Occipital lobe (tissue), 2 donors: ENCODE measurements around the gene SLIT1. TPM values are rescaled to one million over a fixed set of nuclear protein-coding genes. Genes with fewer than 3 reads are reported as not detected.
"Not testable (repeated sequence)": the region's sequence is repeated elsewhere in the genome, so short reads cannot be mapped to it uniquely, and the experiment has no call there.

Source experiments
- DNase-seq: peaks from one replicate; lab custom pipeline; 2025; lab: John Stamatoyannopoulos, UW
- total RNA-seq: library from RNA; depleted of rRNA; stranded (reverse); fragments of >200 nt; gene quantifications from one replicate; pipeline ENCODE4 v1.2.3, GENCODE V29; 2014

Gene SLIT1
- total RNA-seq, 1 donor from 2014 or later = 42.7 TPM

GRCh38 chr10:97046456-97047082, 139.2 kb downstream of the SLIT1 start:
- no peak for DNase-seq

DNA sequence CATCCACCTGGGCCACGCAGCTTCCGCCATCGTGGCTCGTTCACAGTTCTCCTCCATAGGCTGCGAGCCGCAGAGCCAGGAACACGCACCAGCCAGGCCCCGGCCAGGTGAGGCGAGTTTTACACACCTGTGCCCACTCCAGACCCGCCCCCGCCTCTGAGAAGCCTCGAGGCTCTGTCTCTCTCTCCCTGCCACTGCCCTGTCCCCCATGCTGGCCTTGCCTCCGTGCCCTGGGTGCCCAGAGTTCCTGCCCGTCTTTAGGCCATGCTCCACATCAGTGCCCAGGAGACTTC, 142.2 kb downstream of the SLIT1 start:
- no peak for DNase-seq

- no peak for DNase-seq
Observed at GRCh38 chr10:97042716-97043562, 142.8 kb downstream of the SLIT1 start.

DNA sequence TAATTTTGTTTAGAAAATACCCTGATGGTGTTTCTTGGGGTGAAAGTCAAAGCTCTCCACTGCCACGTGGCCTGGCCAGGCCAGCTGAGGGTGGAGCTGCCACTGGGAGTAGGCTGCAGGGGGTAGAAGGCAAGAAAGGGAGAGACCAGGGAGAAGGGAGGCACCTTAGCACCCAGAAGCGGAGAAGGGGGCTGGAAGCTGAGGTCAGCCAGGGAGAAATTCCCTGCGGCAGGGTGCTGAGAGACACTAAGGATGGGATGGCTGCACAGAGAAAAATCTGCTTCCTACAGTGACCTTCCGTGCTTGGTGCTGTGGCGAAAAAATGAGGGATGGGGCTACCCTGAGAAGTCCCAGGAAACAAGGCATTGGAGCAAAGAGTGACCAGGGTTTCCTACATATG, 143.7 kb downstream of the SLIT1 start:
- DNase-seq = no peak

DNA sequence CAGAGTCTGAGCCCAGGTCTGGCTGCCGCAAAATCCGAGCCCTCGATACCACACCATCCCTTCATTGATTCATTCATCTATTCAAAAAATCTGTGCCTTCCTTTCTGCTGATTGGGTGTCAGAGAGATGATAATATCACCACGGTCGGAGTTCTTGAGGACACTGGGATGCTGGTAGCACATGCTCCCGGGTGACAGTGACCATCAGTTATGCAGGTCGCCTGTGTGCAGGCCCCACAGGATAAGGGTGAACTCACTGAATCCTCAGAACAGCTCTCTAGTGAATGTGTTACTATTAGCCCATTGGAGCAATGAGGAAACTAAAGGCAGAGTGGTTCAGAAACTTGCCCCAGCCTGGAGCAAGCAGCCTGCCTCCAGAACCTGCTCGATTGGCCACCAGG, 145.1 kb downstream of the SLIT1 start:
- DNase-seq = no peak

- no peak for DNase-seq
Observed at GRCh38 chr10:97040248-97040584, 145.5 kb downstream of the SLIT1 start.

DNA sequence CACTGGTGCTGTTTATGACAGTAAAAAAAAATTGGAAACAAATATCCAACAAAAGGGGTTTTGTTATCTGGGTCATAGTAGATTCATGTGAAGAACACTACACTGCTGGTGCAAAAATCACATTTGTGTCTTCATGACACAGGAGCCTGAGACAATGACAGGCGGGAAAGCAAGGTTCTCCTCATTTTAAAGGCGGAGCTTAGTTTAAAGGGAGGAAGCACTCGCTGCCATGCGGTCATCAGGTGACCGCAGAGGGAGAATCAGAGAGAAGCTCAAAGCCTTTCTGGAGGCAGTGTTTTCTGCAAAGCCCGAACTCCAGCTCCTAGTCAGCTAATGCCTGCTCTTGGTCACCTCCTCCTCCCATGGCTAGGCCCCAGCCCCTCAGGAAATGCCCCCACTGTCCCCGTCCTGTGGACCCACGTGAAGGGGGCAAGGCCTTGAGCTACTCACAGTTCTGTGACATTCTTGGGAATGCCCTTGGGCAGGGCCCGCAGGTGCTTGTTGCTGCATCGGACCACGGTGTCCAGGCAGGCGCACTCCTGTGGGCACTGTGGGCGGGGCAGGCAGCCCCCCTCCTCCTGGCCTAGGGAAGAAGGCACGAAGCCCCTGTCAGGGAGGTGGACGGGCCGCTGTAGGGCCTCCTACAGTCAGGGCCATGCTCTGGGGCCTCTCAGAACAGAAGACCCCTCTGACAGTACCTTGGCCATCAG, 146.1 kb downstream of the SLIT1 start:
- DNase-seq = no peak

DNA sequence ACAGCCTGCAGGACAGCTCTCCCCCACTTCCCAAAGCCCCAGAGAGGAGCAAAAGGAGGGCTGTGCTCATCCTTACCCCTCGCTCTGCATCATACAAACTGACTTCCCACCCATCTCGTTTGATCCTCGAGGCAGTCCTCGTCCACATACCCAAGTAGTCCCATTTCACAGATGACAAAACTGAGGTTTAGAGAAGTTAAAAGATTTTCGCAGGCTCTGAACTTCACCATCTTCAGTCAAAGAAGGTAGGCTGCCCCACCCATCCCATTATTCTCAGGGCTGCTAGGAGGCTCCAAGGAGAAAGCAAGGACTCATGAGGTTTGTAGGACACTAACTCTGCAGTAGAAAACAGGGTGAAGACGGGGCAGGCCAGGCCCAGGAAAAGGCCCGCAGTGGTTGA, 147.1 kb downstream of the SLIT1 start:
- no peak for DNase-seq

- DNase-seq = peak; percentile 76
Observed at GRCh38 chr10:97037365-97038361, 148.1 kb downstream of the SLIT1 start.

- DNase-seq = no peak
Observed at GRCh38 chr10:97034958-97035769, 150.6 kb downstream of the SLIT1 start.

DNA sequence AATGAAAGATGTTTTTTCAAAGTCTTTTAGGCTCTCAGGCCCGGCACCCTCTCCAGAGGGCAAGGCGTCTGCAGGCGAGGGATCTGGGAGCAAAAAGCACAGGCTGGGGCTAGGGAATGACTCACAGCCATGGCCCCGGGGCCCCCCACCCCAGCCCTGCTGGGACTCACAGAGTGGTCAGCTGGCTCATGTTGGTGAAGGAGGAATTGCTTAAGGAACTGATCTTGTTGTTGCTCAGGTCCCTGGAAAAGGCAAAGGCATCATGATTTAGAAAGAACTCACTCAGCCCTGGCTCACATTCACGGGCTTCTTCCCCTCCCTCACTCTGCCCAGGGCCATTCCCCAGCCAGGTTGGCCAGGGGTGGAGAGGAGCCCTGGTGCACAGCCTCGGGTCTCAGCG, 151.5 kb downstream of the SLIT1 start:
- no peak for DNase-seq

GRCh38 chr10:97033841-97034240, 151.9 kb downstream of the SLIT1 start:
- DNase-seq = not testable (repeated sequence)

- no peak for DNase-seq
Observed at GRCh38 chr10:97032624-97033023, 153.1 kb downstream of the SLIT1 start.

- DNase-seq = no peak
Observed at GRCh38 chr10:97031459-97031858, 154.3 kb downstream of the SLIT1 start.

- no peak for DNase-seq
Observed at GRCh38 chr10:97030894-97031293, 154.9 kb downstream of the SLIT1 start.

DNA sequence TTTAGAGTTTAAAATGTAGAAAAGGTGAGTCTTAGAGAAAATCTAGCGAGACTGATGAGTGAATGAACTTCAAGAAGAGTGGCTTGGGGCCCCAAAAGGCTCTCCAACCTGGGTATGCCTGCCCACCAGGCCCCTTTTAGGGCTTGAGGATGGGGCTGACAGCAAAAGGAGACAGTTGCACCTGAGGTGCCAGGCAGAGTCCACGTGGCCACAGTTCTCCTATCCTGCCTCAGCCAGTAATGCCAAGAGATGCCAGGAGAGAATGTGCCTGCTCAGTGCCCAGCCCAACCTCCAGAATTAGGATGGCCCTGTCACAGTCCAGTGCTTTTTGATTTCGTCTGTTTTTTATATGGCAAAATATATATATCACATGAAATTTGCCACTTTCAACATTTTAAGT, 156.5 kb downstream of the SLIT1 start:
- DNase-seq = no peak

DNA sequence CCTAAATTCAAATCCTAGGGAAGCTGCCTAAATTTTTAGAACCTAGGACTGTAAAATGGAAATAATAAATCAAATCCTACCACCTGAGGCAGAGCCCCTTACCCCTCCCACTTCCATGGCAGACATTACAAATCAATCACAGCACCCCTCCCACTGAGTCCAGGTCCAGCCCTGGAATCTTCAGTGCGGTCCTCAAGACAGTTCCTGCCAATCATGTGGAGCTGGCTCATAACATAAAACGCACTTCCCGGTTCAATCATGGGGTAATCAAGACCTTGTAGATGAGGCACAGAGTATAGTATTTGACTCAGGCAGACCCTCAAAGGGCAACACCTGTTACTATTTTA, 157.0 kb downstream of the SLIT1 start:
- DNase-seq = no peak

GRCh38 chr10:97028126-97028831, 157.5 kb downstream of the SLIT1 start:
- DNase-seq = no peak

DNA sequence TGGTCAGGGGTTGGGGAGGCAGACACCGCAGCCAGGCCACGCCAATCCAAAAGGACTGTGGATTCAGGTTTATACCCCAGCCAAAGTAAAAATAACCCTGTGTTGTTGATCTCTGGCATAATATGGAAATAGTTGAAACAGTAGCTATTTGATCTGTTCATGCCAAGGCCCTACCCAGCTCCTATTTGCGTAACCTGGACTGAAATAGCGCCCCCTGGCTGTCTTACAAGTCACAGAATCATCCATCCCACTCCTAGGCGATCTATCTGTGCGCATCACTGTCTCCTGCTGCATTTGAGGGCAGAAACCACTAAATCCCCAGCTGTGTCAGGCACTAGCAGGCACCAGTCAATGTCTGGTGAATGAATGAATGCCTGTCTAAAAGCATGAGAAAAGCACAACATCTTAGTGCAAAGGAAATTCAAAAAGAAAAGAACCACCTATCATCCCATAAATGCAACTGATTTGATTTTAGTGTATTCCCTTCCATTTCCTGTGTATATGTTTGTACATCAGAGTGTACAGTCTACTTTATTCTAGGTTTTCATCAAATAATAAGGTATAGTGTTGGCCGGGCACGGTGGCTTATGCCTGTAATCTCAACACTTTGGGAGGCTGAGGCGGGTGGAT, 160.0 kb downstream of the SLIT1 start:
- no peak for DNase-seq
